A549 (cell line): ENCODE results near the gene LIPA. TPM values are rescaled to one million over a fixed set of nuclear protein-coding genes. Genes with fewer than 3 reads are reported as not detected.

ENCODE experiments used
- ATAC-seq, 2 experiments: fragments of 200-7000 bp in 1 of 2; fragments of >200 bp in 1 of 2; cut with Nextera tagmentation in 1 of 2; cut with Tn5 transposase in 1 of 2; 3 replicates each; pipeline versions ENCODE4 v1.8.0 to v1.9.1; 2018 to 2020; ENCODE audit warnings: mild to moderate bottlenecking in 1 of 2, moderate library complexity in 1 of 2
- CTCF ChIA-PET: fragments of 300-600 bp; sonication (Branson Sonifier 250); formaldehyde crosslinking; extraction: SDS; loops from one replicate; lab custom pipeline; 2021; ENCODE audit warnings: antibody characterized with exemption, inconsistent platforms; lab: Yijun Ruan, JAX
- POLR2A ChIA-PET: fragments of 350-600 bp; formaldehyde crosslinking; extraction: SDS; loops from one replicate; lab custom pipeline; 2021; ENCODE audit warnings: antibody characterized with exemption, inconsistent platforms; lab: Yijun Ruan, JAX
- DNase-seq, 2 experiments: peaks; one replicate each; pipeline versions ENCODE4 v3.0.0 to v3.0.0-alpha.2; 2011 to 2016; ENCODE audit warnings: low read depth in 1 of 2, low spot score in 1 of 2
- FAIRE-seq: peaks from 2 replicates; lab custom pipeline; 2011; peaks lifted over from hg19 to GRCh38; lab: Jason Lieb, UNC
- H3K27ac ChIP-seq, 2 experiments: fragments of >200 bp; sonication (Bioruptor Twin); formaldehyde crosslinking; 3 replicates each; pipeline ENCODE4 v1.5.1; 2016 to 2017
- H3K4me1 ChIP-seq: fragments of >200 bp; sonication (Bioruptor Twin); formaldehyde crosslinking; 3 replicates; pipeline ENCODE4 v1.6.1; 2016
- H3K4me2 ChIP-seq: fragments of >200 bp; sonication (Bioruptor Twin); formaldehyde crosslinking; 3 replicates; pipeline ENCODE4 v1.6.1; 2016
- H3K4me3 ChIP-seq: fragments of >200 bp; sonication (Bioruptor Twin); formaldehyde crosslinking; 3 replicates; pipeline ENCODE4 v1.5.1; 2016
- H3K9me3 ChIP-seq: fragments of >200 bp; sonication (Bioruptor Twin); formaldehyde crosslinking; 3 replicates; pipeline ENCODE4 v1.6.1; 2016
- ATOH8 ChIP-seq: fragments of 250-450 bp; sonication (Bioruptor Pico); IDR thresholded peaks from 2 replicates; pipeline ENCODE4 v1.5.0; 2020; ENCODE audit warnings: low read depth, mild to moderate bottlenecking, moderate library complexity
- BHLHE40 ChIP-seq: IDR thresholded peaks from 2 replicates; pipeline ENCODE4 v1.6.1; 2012; ENCODE audit warnings: low read depth, low read length, inconsistent platforms
- CHD4 ChIP-seq: fragments of 200-600 bp; sonication (generic); IDR thresholded peaks from 2 replicates; pipeline ENCODE4 v1.6.1; 2016; ENCODE audit warnings: antibody characterized with exemption, mild to moderate bottlenecking, borderline replicate concordance
- CTCF ChIP-seq: fragments of >200 bp; sonication (Bioruptor Twin); formaldehyde crosslinking; IDR thresholded peaks from 3 replicates; pipeline ENCODE4 v1.5.1; 2016
- EHF ChIP-seq: fragments of 250-450 bp; sonication (Bioruptor Pico); IDR thresholded peaks from 2 replicates; pipeline ENCODE4 v1.5.0; 2020; ENCODE audit warnings: mild to moderate bottlenecking
- EHMT2 ChIP-seq: fragments of 200-600 bp; sonication (generic); IDR thresholded peaks from 2 replicates; pipeline ENCODE4 v1.6.1; 2016; ENCODE audit warnings: antibody characterized with exemption, low read depth, mild to moderate bottlenecking, moderate library complexity
- ELK1 ChIP-seq: fragments of 150-350 bp; IDR thresholded peaks from 2 replicates; pipeline ENCODE4 v1.6.1; 2014; ENCODE audit warnings: low read depth, mild to moderate bottlenecking, low read length
- FOSB ChIP-seq: fragments of 250-450 bp; sonication (Bioruptor Pico); IDR thresholded peaks from 2 replicates; pipeline ENCODE4 v1.5.0; 2020; ENCODE audit warnings: mild to moderate bottlenecking, moderate library complexity
- HEYL ChIP-seq: fragments of 250-450 bp; sonication (Bioruptor Pico); IDR thresholded peaks from 2 replicates; pipeline ENCODE4 v1.8.0; 2021; ENCODE audit warnings: mild to moderate bottlenecking, moderate library complexity
- HMGXB4 ChIP-seq: fragments of 250-450 bp; sonication (Bioruptor Pico); IDR thresholded peaks from 2 replicates; pipeline ENCODE4 v1.5.0; 2021; ENCODE audit warnings: mild to moderate bottlenecking, moderate library complexity, borderline replicate concordance
- JUNB ChIP-seq: fragments of >200 bp; sonication (Bioruptor Twin); formaldehyde crosslinking; IDR thresholded peaks from 2 replicates; pipeline ENCODE4 v1.6.1; 2016
- KDM1A ChIP-seq: fragments of 200-600 bp; sonication (generic); IDR thresholded peaks from 2 replicates; pipeline ENCODE4 v1.6.1; 2016; ENCODE audit warnings: low read depth, mild to moderate bottlenecking
- NFE2L2 ChIP-seq: fragments of 150-350 bp; conservative IDR thresholded peaks from 2 replicates; pipeline ENCODE4 v1.6.1; 2014; ENCODE audit warnings: low read length
- PHF8 ChIP-seq: fragments of 200-600 bp; sonication (generic); IDR thresholded peaks from 2 replicates; pipeline ENCODE4 v1.6.1; 2016; ENCODE audit warnings: low read depth, mild to moderate bottlenecking, antibody characterized with exemption, moderate library complexity, borderline replicate concordance
- POLR2A ChIP-seq: IDR thresholded peaks from 2 replicates; pipeline ENCODE4 v1.6.1; 2012; ENCODE audit warnings: mild to moderate bottlenecking, low read length
- RAD21 ChIP-seq, 2 experiments: fragments of >200 bp in 1 of 2; sonication (Bioruptor Twin) in 1 of 2; formaldehyde crosslinking in 1 of 2; IDR thresholded peaks in 1 of 2; conservative IDR thresholded peaks in 1 of 2; 2 replicates in 1 of 2; 3 replicates in 1 of 2; pipeline ENCODE4 v1.6.1; 2012 to 2018; ENCODE audit warnings: inconsistent platforms in 1 of 2
- RARB ChIP-seq: fragments of 250-450 bp; sonication (Bioruptor Pico); IDR thresholded peaks from 2 replicates; pipeline ENCODE4 v1.8.0; 2021; ENCODE audit warnings: mild to moderate bottlenecking, moderate library complexity
- RFX5 ChIP-seq: fragments of 450-650 bp; IDR thresholded peaks from 2 replicates; pipeline ENCODE4 v1.7.1; 2014; ENCODE audit warnings: antibody characterized with exemption, mild to moderate bottlenecking, moderate library complexity
- RNF2 ChIP-seq: fragments of 200-600 bp; sonication (generic); IDR thresholded peaks from 2 replicates; pipeline ENCODE4 v1.6.1; 2016; ENCODE audit warnings: low read depth, mild to moderate bottlenecking, antibody characterized with exemption, moderate library complexity, borderline replicate concordance
- SMC3 ChIP-seq: fragments of >200 bp; sonication (Bioruptor Twin); formaldehyde crosslinking; IDR thresholded peaks from 3 replicates; pipeline ENCODE4 v1.6.1; 2018; ENCODE audit warnings: inconsistent platforms
- TFCP2L1 ChIP-seq: fragments of 250-450 bp; sonication (Bioruptor Pico); IDR thresholded peaks from 2 replicates; pipeline ENCODE4 v1.5.0; 2021; ENCODE audit warnings: mild to moderate bottlenecking
- ZFP36 ChIP-seq: fragments of 450-650 bp; IDR thresholded peaks from 2 replicates; pipeline ENCODE4 v1.6.1; 2014; ENCODE audit warnings: borderline replicate concordance; ENCODE audit not compliant: partially characterized antibody
- WGBS: methylation state at CpG from one replicate; pipeline ENCODE4 v1.1.6; 2017; ENCODE audit errors: missing lambda C conversion rate; 5-methylcytosine and 5-hydroxymethylcytosine counted together
- polyA plus RNA-seq, 4 experiments: library from polyadenylated mRNA; depleted of rRNA in 3 of 4; stranded (reverse); fragments of >200 nt; fragmentation: RNase III in 1 of 4; extraction: RNeasy Plus Mini Kit Qiagen cat#74134 plus additional on column Dnase treatment in 1 of 4; gene quantifications; 2 replicates in 3 of 4; 3 replicates in 1 of 4; pipeline ENCODE4 v1.2.3, GENCODE V29; 2011 to 2017

Gene LIPA
- polyA plus RNA-seq, 2 of the 4 experiments (the other 2 are of a cell fraction) = 51.2 to 80.2 TPM

- no peak for ATAC-seq
- ChIA-PET POLR2A (no interaction called here), CTCF (interaction anchor here (0.9 to 4.2 kb wide), 16 partner anchors 9 to 378 kb away, joined by 3 to 90 read pairs (median 8); partner anchors contain the start of gene CH25H)
- no peak overlapping the region for H3K27ac ChIP-seq
- H3K4me3 ChIP-seq = no peak overlapping the region
- no peak for FAIRE-seq
- H3K4me2 ChIP-seq = no peak overlapping the region
- no peaks in the 10 kb centered on the region for H3K9me3 ChIP-seq
- WGBS = 70% methylated on average over 8 of the region's 8 CpGs
- TF ChIP-seq NFE2L2 (no peak), BHLHE40 (no peak), RNF2 (no peak), TFCP2L1 (no peak), PHF8 (no peak), HMGXB4 (CRISPR knock-in tag) (no peak), HEYL (no peak), RARB (CRISPR knock-in tag) (no peak), EHMT2 (no peak), RFX5 (no peak), POLR2A (no peak), JUNB (no peak), ATOH8 (CRISPR knock-in tag) (no peak)
- DNase-seq = no peak
- H3K4me1 ChIP-seq = peaks cover 6% of the 10 kb centered on the region; the same call in 2 of the 3 replicates
These were observed 36.9 kb downstream of the LIPA start for GRCh38 chr10:89214566-89215165.

GRCh38 chr10:89213191-89213808 lies 38.3 kb downstream of the LIPA start:
- Histone ChIP-seq H3K9me3 (no peaks in the 10 kb centered on the region), H3K4me3 (no peak overlapping the region), H3K4me2 (no peak overlapping the region), H3K27ac (no peak overlapping the region), H3K4me1 (peaks cover 6% of the 10 kb centered on the region; the same call in 2 of the 3 replicates)
- CTCF ChIA-PET = interaction anchor here (0.5 to 4.2 kb wide), 27 partner anchors 8 to 649 kb away, joined by 3 to 90 read pairs (median 4); partner anchors contain the start of gene CH25H
- ATAC-seq (peak; percentile 71 to 77; a peak in 4 of 6 replicates), FAIRE-seq (peak; percentile 86), DNase-seq (peak; percentile 37 to 42)
- 42% methylated on average over 8 of the region's 8 CpGs for WGBS
- TF ChIP-seq KDM1A (no peak), CTCF (peak; percentile 88), EHF (CRISPR knock-in tag) (no peak), ATOH8 (CRISPR knock-in tag) (no peak), RAD21 (conservative IDR thresholded peaks at IDR 0.05 in 1 of 2, IDR thresholded peaks at IDR 0.05 in 1 of 2) (peak; percentile 85 to 88), ZFP36 (no peak), CHD4 (no peak), RNF2 (no peak), ELK1 (no peak), SMC3 (peak; percentile 85), FOSB (CRISPR knock-in tag) (no peak)
- POLR2A ChIA-PET = no interaction called here
